GM19099 (cell line): ENCODE data around the gene KLHL1.

Experiments used
- POLR2A ChIP-seq: IDR thresholded peaks from 3 replicates; pipeline ENCODE4 v1.6.1; 2011; ENCODE audit warnings: low read depth; ENCODE audit not compliant: insufficient read length; ENCODE audit errors: extremely low read depth

Gene KLHL1

DNA sequence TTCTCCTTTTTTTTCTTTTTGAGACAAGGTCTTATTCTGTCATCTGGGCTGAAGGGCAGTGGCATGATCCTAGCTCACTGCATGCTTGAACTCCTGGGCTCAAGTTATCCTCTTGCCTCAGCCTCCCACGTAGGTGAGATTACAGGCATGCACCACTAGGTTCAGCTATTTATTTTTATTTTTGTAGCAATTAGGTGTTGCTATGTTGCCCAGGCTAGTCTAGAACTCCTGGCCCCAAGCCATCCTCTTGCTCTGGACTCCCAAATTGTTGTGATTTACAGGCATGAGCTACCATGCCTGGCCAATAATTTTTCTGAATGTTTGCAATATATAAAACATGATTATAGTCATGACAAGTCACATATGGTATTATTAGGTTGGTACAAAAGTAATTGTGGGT is 161.7 kb downstream of the KLHL1 start:
- no peak for TF ChIP-seq POLR2A

DNA sequence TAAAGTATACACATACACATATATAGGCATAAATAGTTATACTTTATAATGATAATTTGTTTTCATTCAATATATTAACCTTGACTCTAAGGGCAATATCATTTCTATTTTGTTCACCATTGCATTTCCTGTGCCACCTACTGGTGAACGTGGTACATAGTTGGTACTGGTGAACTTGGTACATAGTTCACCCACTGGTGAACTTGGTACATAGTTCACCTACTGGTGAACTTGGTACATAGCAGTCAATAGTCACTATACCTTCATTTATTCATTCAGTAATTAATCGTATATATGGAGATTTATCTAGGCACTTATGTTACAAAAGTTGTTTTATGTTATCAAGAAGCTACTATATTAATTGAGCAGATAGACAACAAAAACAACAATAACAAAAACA is 173.2 kb downstream of the KLHL1 start:
- TF ChIP-seq POLR2A = no peak

DNA sequence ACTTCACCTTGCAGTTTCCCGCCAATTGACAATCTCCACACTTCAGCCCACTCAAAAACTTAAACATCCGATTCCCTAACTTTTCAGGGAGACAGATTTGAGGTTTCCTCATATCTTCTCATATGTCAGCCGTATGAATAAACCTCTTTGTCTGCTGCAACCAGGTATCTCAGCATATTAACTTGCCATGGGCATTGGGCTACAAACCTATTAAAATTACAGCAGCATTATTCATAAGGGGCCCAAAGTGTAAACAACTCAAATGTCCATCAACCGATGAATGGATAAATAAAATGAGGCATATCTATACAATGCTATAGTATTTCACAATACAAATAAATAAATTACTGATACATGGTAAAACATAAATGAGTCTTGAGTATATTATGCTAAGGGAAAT is 180.0 kb downstream of the KLHL1 start:
- no peak for TF ChIP-seq POLR2A

DNA sequence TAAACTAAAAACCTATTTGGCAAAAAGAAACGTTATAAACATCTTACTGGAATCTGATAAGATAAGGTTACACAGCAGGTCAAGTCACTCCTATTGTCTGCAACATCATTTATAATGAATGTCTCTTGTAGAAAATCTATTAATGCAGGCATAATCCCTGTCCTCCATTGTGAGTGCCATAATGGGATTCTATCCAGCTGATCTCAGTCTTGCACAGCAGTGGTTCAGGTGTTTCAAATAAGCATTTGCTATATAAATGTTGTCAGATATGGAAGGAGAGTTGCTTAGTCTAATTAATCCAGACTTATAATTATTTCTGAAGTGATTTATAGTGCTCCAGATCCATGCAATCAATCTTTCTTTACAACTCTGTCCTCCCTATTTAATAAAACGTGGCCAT is 187.1 kb downstream of the KLHL1 start:
- TF ChIP-seq POLR2A = no peak

DNA sequence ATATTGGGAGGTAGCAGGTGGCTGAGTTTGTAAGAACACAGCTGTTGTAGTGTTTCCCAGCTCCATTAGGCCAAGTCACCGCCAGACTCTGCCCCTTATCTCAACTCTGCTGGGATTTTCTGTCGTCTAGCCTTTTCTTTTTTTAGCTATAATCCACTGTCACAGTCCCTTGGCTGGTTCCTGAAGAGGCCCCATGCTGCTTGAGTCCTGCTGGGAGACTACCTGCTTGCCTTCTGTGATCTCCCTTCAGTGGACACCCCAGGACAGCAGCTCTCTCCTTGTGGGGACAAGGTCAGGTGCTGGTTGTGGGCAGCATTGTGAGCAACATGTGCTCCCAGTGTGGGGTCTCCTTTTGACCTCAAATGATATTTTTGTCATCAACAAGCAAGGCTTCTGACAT is 195.6 kb downstream of the KLHL1 start:
- no peak for TF ChIP-seq POLR2A

DNA sequence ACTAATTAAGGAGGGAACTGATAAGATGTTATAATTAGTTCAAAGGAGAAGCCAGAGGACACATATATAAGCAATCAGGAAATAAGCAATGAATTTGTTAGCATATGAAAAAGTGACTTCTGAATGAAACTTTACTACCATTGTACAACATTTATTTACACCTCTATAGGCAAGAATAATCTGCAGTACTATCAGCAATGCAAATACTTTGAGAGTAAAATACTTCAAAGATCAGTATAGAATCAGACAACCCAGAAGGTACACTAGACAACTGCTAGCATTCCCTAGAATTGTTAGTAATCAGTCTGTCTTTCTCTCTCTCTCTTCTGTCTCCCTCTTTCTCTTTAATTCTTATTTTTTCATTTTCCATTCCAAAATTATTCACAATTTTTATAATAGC is 197.5 kb downstream of the KLHL1 start:
- no peak for TF ChIP-seq POLR2A

DNA sequence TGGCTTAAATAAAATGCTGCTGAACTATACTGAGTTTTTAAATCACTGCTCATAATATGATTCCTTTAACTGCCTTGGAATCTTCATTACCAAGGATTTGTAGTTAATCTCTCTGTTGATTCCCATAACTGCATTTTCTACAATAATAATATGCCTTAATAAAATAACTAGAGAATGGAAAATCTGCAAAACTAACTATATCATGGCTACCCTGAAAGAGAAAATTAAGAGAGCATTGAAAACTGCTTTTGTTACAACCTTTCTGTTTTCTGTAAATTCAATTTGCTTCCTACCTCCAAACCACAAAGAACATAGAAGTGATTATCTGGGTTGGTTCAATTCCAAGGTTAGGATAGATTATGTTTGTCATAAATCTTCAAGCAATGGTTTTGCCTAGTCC is 203.5 kb downstream of the KLHL1 start:
- no peak for TF ChIP-seq POLR2A

DNA sequence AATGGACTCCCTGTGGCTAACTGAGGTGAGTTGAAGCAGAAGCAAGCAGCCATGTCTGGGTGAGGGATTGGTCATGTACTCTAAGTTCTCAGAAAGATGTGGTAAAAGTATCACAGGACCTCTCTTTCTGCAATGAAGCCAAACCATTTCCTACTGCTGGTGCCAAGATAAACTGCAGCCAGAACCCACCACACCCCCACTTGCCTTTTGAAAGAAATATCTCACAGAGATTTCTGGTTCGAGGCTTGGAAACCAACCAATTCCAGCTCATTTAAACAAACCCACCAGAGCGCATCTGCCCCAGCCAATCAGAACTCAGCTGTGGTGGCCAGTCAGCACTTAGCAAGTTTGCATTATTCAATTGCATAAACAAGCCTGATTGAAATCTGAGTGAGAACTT is 205.2 kb downstream of the KLHL1 start:
- TF ChIP-seq POLR2A = no peak

DNA sequence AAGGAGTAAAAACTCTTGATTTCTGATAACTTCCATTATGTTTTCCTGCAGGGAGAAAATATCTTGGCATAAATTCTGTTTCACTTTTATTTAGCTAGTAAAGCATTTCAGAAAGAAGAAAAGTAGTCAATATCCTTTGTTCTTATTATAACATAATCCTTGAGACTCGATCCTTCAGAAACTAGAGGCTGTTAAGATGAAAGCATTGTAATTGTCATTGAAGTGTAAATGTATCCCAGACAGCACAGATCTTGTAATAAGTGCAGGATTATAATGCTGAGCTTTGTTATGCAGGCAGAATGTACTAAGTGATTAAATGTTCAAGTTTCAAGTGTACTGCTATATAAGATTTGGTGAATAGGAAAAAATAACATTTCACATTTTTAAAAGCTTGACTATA is 225.8 kb downstream of the KLHL1 start:
- no peak for TF ChIP-seq POLR2A

DNA sequence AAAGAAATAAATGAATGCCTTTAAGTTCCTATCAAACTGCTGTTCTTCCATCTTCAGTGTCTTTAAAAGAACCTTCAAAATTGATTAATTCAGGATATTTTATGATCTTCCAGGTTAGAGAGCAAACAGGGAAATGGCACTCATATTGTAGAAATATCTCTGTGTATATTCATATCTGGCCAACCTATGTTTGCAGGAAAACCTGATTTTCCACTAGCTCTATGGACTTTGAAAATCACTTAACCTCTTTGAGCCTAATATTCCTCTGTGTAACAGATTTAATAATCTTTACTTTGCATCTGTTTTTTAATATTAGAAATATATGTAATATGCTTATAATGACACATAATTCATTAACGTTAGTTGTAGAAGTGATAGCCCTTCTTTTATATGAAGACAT is 228.3 kb downstream of the KLHL1 start:
- TF ChIP-seq POLR2A = no peak

DNA sequence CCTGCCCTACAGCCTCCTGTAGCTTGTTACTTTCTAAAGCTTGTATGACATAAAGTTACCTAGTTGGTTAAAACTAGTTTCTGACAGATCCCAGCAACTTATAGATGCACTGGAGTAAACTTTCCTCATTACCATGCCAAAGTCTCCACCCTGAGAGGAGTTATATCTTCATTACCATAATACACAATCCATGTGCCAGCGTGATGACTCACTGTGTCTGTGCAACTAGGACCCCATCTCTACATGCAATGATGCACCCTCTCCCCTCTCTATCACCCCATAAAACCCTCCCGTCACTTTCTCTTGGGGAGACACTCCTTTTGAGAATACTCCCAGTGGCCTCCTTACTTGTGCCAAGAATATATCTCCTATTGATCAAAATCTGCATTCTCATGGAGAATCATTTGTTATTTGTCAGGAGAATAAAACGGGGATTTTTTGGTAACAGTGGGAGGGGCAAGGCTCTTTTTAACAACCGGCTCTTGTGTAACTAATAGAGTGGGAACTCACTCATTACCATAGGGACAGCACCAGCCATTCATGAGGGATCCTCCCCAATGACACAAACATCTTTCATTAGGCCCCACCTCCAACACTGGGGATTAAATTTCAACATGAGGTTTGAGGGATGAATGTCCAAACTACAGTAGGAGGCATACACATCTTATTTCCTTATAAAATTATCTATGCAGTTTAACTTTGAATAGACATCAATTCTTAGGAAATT is 235.8 kb downstream of the KLHL1 start:
- no peak for TF ChIP-seq POLR2A

DNA sequence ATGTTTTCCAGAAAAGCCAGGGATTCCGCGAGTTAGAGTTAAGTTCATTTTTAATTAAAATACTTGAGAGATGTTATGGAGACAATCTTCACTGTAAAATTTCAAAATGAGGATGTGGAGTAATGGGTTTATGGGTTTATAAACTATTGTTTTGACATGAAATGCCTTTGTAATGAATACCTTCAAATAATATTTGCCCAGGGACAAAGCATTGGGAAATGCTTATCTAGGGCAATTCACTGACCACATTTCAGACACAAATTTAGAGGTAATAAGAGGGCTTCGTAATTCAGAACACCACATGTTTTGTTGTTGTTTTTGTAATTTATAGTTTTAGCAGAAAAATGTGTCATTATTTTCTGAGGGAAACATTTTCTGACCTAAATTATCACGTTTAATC is 241.7 kb downstream of the KLHL1 start:
- no peak for TF ChIP-seq POLR2A

DNA sequence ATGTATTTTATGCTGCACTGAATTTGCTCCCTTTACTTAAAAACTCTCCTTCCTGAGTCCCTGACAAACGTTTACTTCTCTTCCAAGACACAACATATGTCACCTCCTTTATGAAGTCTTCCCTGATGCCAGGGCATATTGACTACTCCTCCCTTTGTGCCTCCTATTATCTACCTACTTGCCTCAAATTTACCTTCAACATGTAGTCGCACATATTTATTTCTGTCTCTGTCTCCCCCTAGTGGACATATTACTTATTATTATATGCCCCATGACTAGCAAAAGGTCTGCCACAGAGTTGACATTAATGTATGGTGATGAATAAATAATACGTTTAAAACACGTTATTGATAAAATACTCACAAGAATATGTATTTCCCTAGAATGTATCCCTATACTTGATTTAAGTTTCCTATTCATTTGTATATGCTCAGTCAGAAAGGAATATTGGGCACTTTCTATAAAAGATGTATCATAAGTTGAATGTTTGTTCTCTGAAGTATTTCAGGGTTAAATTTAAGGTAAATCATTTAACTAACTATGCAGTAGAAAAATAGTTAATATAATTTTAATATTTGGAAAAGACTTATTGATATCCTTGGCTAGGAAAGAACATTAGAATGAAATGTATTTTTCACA is 250.9 kb downstream of the KLHL1 start:
- no peak for TF ChIP-seq POLR2A

DNA sequence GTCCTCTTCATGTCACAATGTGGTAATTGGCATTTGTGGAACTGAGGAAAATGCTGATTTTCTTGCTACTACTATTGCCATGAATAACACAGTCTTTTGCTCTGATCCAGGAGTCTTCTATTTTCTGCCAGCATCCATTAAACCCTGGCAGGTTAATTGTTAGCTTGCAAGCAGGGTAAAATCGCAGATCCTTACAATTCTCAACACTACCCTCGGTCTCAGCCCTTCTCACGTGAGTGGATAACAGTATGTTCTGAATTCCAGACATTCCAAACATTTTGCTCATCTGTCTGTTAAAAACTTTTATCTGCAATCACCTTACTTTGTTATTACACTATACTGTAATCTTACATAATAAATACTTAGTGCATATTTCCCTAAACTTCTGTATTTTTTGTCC is 251.9 kb downstream of the KLHL1 start:
- TF ChIP-seq POLR2A = no peak

DNA sequence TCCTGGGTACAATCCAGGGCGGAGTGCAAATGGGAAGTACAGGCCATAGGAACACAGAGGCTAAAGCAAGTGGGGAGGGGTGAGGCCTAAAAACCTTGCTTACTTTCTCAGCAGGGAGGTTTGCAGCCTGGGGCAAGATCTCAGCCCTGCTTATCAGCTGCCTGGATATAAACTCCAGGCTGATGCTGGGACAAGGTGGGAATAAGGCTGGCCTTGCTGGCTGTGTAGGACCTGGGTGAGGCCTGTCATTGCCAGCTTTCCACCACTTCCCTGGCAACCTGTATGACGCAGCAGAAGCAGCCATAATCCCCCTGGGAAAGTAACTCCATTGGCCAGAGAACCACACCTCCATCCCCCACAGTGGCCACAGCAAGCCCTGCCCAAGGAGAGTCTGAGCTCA is 279.7 kb downstream of the KLHL1 start:
- no peak for TF ChIP-seq POLR2A

DNA sequence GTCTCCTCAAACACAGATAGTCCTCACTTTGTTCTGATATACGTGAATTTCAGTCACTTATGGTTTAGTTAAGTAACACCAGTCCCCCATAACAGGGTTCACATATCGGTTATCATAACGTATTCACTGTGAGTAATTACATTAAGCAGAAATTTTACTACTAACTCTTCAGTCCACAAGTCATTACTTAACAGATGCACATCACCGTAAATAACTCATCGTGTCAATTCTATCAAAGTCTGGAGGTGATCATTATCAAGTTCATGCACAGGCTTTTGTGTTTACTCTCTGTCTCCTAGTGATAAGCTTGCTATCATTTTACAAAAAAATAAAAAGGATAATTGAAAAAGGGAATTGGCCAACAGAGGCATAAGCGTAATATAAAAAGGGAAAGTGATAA is 288.1 kb downstream of the KLHL1 start:
- TF ChIP-seq POLR2A = no peak
